ENCODE results near the gene PDE9A.
"Not testable (repeated sequence)": the region's sequence is repeated elsewhere in the genome, so short reads cannot be mapped to it uniquely, and the experiment has no call there.

GRCh38 chr21:42715427-42715826 is 62.0 kb downstream of the PDE9A start:
- not testable (repeated sequence) for TF ChIP-seq CTCF, POLR2A (IDR thresholded peaks at IDR 0.05)
